ENCODE measurements around the gene GRIN1. TPM values are rescaled to one million over a fixed set of nuclear protein-coding genes. Genes with fewer than 3 reads are reported as not detected.

GRIN1 gene
- total and polyA plus RNA-seq, 2 of the 13 experiments (the other 11 are each of a cell fraction or from before 2014, with no cell fraction given), result 0.13 TPM; not detected in 1

GRCh38 chr9:137107312-137107921 is 31.5 kb upstream of the GRIN1 start (continued):
- TF ChIP-seq ZNF687 (CRISPR knock-in tag; IDR thresholded peaks at IDR 0.05), result peak; percentile 44; the same call in 1 of the 2 replicates
- TF ChIP-seq ESRRA (CRISPR knock-in tag; IDR thresholded peaks at IDR 0.05; ENCODE audit: low read depth), result peak; percentile 86; the same call in 1 of the 2 replicates
- 0 out of 2 replicates have a peak, but pooled peaks have one; percentile 12 for TF ChIP-seq HOXA3 (CRISPR knock-in tag; IDR thresholded peaks at IDR 0.05)
- peak; percentile 47; the same call in 1 of the 2 replicates for TF ChIP-seq HNF4G (IDR thresholded peaks at IDR 0.05; ENCODE audit: borderline replicate concordance, low read depth, low read length)
- no peak for TF ChIP-seq HNF4G (CRISPR knock-in tag; IDR thresholded peaks at IDR 0.05; ENCODE audit: borderline replicate concordance, low read depth)
- no peak for TF ChIP-seq ZNF720 (CRISPR knock-in tag; IDR thresholded peaks at IDR 0.05)
- TF ChIP-seq MTA1 (CRISPR knock-in tag; IDR thresholded peaks at IDR 0.05; ENCODE audit: borderline replicate concordance), result peak; percentile 56; the same call in 1 of the 2 replicates
- peak; percentile 64; the same call in 1 of the 2 replicates for TF ChIP-seq ZBTB7A (CRISPR knock-in tag; IDR thresholded peaks at IDR 0.05)
- 0 out of 2 replicates have a peak, but pooled peaks have one; percentile 32 for TF ChIP-seq NR2C2 (CRISPR knock-in tag; IDR thresholded peaks at IDR 0.05; ENCODE audit: borderline replicate concordance)

Data from HepG2 (cell line).